ENCODE measurements around the gene MARCHF6.
"Not testable (repeated sequence)": the region's sequence is repeated elsewhere in the genome, so short reads cannot be mapped to it uniquely, and the experiment has no call there.

Gene MARCHF6

DNA sequence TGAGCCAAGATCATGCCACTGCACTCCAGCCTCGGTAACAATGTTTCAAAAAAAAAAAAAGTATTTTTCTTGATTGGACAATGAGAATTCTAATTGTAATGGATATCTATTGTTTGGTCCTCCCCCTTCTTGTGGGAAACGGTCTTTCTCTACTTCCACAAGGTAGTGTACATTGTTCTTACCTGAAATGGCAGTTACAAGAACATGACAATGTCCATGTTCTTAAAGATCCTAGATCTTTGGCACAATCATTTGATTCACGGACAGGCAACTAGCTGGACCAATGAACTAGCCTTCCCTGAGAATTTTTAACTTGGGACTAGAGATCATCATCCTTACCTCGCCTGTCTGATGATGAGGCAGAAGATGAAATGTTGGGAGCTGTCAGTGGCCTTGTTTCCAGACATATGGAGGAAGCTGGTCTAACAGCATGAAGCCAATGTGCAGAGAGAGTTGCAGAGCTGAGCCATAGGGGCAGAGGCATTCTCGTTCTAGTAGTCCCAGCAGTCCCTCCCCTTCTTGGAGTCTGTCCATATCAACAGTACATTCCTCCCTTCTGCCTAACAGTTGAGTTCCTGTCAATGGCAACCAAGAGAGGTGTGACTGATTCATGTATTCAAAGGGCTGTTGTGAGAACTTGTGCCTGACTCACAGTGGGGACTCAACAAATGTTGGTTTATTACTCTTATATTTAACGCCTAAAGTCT lies 2.1 kb upstream of the MARCHF6 start:
- DNase-seq, result no peak

- no peak for DNase-seq
Measured at GRCh38 chr5:10351919-10352318, 1.6 kb upstream of the MARCHF6 start.

GRCh38 chr5:10352430-10353240 lies 860 bp upstream of the MARCHF6 start:
- no peak for DNase-seq

GRCh38 chr5:10354048-10354872 lies 765 bp downstream of the MARCHF6 start:
- DNase-seq, result peak; percentile 35

DNA sequence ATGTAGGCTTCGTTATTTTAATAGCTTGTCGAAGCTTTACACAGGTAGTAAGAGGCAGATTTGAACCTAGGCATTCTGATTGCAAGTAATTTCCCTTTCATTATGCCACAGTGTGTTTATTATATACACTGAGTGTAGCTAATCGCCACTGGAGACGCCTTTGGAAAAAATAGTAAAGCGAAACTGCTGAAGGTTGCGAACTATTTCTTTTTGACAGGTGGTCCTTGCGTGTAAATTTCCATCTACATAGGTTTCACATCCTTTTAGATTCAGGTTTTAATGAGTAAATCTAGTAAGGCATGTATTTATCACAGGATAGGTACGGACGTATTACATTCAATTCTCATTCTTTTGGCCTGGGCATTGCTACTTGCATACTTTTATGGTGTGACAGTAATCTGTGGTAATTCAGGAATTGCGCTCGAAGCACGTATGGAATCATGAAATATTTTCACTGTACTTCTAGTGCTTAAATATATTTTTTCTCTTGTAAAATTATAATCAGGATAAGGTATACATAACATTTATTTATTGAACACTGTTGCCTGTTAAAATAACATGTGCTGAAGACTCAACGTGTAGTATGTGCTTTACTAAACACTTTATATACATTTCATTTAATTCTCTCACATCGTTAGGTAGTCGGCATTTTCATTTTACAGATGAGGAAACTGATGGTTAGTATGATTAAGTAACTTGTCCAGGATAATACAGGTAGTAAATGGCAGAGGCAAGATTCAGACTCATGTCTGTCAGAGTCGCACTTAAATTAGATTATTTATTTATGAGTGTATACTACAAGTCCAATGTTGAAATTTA lies 1.8 kb downstream of the MARCHF6 start:
- DNase-seq, result peak; percentile 32

GRCh38 chr5:10358999-10359398 lies 5.5 kb downstream of the MARCHF6 start:
- DNase-seq, result no peak

- DNase-seq, result no peak
Measured at GRCh38 chr5:10360686-10361085, 7.2 kb downstream of the MARCHF6 start.

DNA sequence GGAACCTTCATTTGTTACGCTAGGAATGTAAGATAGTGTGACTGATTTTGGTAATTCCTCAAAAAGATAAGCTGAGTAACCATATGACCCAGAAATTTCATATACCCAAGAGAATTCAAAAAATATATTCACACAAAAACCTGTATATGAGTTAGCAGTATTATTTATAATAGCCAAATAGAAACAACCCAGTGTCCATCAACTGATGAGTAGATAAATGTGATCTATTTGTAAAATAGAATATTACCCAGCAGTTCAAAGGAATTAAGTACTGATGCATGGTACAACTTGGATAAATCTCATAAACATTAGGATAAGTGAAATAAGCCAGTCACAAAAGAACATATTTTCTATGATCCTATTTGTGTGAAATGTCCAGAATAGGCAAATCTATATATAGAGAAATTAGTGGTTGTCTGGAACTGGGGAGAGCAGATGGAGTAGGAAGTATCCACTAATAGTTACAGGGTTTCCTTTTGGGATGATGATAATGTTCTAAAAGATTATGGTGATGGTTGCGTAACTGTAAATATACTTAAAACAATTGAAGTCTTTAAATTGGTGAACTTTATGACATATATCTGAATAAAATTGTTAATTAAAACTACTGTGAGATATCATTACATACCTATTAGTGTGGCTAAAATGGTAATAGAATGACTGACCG lies 10.2 kb downstream of the MARCHF6 start:
- DNase-seq, result no peak

DNA sequence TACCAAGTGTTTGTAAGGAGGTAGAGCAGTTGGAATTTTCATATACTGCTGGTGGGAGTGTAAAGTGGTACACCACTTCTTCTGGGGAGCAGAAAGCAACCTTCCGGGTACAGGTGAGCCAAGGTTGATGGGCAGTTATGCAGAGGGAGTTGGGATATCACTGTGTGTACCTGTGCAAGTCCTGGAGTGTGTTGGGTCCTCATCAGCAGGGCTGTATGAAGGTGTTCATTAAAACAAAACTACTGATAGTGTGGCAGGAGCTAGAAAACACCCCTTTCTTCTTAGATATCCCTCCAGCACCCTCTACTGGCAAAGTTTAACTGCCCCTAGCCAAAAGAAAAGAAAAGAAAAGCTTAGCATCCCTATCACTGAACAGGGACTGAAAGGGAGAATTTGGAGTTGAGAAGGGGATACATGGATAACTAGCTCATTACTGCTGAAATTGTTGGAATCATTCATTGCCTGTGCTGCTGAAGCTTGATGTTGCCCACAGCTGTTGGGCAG lies 10.7 kb downstream of the MARCHF6 start:
- peak; percentile 29 for DNase-seq

- DNase-seq, result no peak
Measured at GRCh38 chr5:10365782-10366181, 12.3 kb downstream of the MARCHF6 start.

DNA sequence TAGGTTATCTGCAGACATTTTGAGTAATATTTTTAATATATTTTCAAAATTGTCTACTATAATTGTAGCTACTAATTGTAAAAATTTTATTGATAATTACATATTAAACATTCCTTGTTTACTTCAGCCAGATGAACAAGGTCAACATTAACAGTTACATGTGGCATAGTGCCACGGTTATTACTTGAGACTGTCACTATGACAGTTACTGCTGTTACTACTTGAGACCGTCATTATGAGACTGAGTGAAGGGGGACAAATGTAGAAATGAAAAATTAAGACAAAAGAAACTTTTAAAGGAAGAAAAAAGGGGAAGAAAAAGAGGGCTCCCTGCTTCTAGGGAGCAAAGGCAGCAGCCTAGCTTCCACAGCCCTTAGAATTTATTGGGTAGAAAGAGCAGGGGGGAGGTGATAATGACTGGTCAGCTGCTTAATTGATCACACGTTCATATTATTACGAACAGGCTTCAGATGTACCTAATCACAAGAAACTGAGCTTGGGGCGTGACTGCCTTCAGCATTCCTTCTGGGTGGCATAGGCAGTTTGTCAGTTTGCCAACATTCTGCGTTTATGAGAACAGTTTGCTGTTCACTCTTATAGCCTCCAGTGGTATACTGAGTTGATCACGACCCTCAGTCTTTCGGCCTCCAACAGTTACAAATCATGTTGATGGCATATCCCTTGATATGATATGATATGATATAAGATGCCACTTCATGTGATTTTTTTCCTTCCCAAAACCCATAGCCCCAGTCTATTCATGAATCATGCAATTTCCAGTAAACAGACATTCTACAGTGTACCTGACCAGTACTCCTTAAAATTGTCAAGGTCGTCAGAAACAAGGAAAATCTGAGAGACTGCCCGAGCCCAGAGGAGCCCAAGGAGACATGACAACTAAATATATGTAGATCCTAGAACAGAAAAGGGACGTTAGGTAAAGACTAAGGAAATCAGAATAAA lies 13.1 kb downstream of the MARCHF6 start:
- DNase-seq, result no peak

- no peak for DNase-seq
Measured at GRCh38 chr5:10367579-10367978, 14.1 kb downstream of the MARCHF6 start.

- no peak for DNase-seq
Measured at GRCh38 chr5:10370931-10371330, 17.4 kb downstream of the MARCHF6 start.

DNA sequence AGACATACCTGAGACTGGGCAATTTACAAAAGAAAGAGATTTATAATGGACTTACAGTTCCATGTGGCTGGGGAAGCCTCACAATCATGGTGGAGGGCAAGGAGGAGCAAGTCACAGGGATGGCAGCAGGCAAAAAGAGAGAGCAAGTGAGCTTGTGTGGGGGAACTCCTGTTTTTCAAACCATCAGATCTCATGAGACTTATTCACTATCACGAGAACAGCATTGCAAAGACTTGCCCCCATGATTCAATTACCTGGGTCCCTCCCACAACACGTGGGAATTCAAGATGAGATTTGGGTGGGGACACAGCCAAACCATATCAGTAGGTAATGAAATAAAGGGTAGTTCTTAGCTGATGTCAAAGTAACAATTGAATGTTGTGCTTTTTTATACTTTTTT lies 17.9 kb downstream of the MARCHF6 start:
- DNase-seq, result not testable (repeated sequence)

GRCh38 chr5:10372726-10373709 lies 19.5 kb downstream of the MARCHF6 start:
- no peak for DNase-seq

GRCh38 chr5:10374046-10375022 lies 20.8 kb downstream of the MARCHF6 start:
- DNase-seq, result no peak

GRCh38 chr5:10375146-10375545 lies 21.7 kb downstream of the MARCHF6 start:
- DNase-seq, result not testable (repeated sequence)

- DNase-seq, result no peak
Measured at GRCh38 chr5:10376544-10376943, 23.0 kb downstream of the MARCHF6 start.
